ENCODE data around the gene KCNQ4. TPM values are rescaled to one million over a fixed set of nuclear protein-coding genes. Genes with fewer than 3 reads are reported as not detected.

The KCNQ4 gene
- total and polyA plus RNA-seq, 2 of the 8 experiments (the other 6 are each of a cell fraction or from before 2014, with no cell fraction given): 2.2 to 3.9 TPM

GRCh38 chr1:40820911-40821693 is 37.5 kb downstream of the KCNQ4 start (continued):
- TF ChIP-seq KDM4A (IDR thresholded peaks at IDR 0.05; ENCODE audit: low read depth, low read length, severe bottlenecking) (no peak), RBBP5 (IDR thresholded peaks at IDR 0.05; ENCODE audit: borderline replicate concordance, low read depth, low read length) (no peak), SP4 (IDR thresholded peaks at IDR 0.05; ENCODE audit: low read length) (no peak), GTF2F1 (IDR thresholded peaks at IDR 0.05; ENCODE audit: borderline replicate concordance, low read depth, low read length) (no peak), MAFK (IDR thresholded peaks at IDR 0.05; ENCODE audit: low read depth, low read length) (no peak), RFX5 (IDR thresholded peaks at IDR 0.05; ENCODE audit: borderline replicate concordance, low read depth, low read length) (no peak), CEBPB (IDR thresholded peaks at IDR 0.05; ENCODE audit: low read depth, low read length) (no peak), BCL11A (IDR thresholded peaks at IDR 0.05; ENCODE audit: low read depth in 2 of 2, low read length in 2 of 2) (no peak)
